ENCODE results near the gene SLC38A1. TPM values are rescaled to one million over a fixed set of nuclear protein-coding genes. Genes with fewer than 3 reads are reported as not detected.

Gene SLC38A1
- total RNA-seq, 4 donors from 2014 or later, result 14.8 to 48.5 (median 28.4) TPM

- DNase-seq (ENCODE audit: low spot score) (no peak), ATAC-seq (ENCODE audit: low FRiP score) (no peak)
- no peak for TF ChIP-seq CTCF (IDR thresholded peaks at IDR 0.05)
Observed at GRCh38 chr12:46233423-46233822, 35.4 kb downstream of the SLC38A1 start.

GRCh38 chr12:46230983-46231382 lies 37.9 kb downstream of the SLC38A1 start:
- TF ChIP-seq CTCF (IDR thresholded peaks at IDR 0.05), result no peak
- no peak for ATAC-seq (ENCODE audit: low FRiP score)
- DNase-seq (ENCODE audit: low spot score), result no peak

GRCh38 chr12:46230306-46230705 lies 38.5 kb downstream of the SLC38A1 start:
- DNase-seq (ENCODE audit: low spot score), result no peak
- TF ChIP-seq CTCF (IDR thresholded peaks at IDR 0.05), result no peak

GRCh38 chr12:46227616-46228015 lies 41.2 kb downstream of the SLC38A1 start:
- DNase-seq (ENCODE audit: low spot score) (no peak), ATAC-seq (ENCODE audit: low FRiP score) (no peak)
- TF ChIP-seq CTCF (IDR thresholded peaks at IDR 0.05), result no peak

More at GRCh38 chr12:46230306-46230705, 38.5 kb downstream of the SLC38A1 start:
- no peak for ATAC-seq (ENCODE audit: low FRiP score)

- DNase-seq (ENCODE audit: low spot score) (no peak), ATAC-seq (ENCODE audit: low FRiP score) (peak; percentile 65)
- TF ChIP-seq CTCF (IDR thresholded peaks at IDR 0.05), result no peak
Observed at GRCh38 chr12:46224386-46224785, 44.5 kb downstream of the SLC38A1 start.

- TF ChIP-seq CTCF (IDR thresholded peaks at IDR 0.05), result no peak
Observed at GRCh38 chr12:46223047-46223446, 45.8 kb downstream of the SLC38A1 start.

GRCh38 chr12:46222636-46223035 lies 46.2 kb downstream of the SLC38A1 start:
- DNase-seq (ENCODE audit: low spot score) (no peak), ATAC-seq (ENCODE audit: low FRiP score) (no peak)
- no peak for TF ChIP-seq CTCF (IDR thresholded peaks at IDR 0.05)

More at GRCh38 chr12:46223047-46223446, 45.8 kb downstream of the SLC38A1 start:
- no peak for DNase-seq (ENCODE audit: low spot score)
- ATAC-seq (ENCODE audit: low FRiP score), result no peak
